HG03196 (cell line): ENCODE data around the gene TSHR.

Experiments
- ATAC-seq: cut with Tn5 transposase; IDR thresholded peaks from one replicate; pipeline ENCODE4 v1.9.1; 2021; ENCODE audit not compliant: unreplicated experiment

TSHR gene

DNA sequence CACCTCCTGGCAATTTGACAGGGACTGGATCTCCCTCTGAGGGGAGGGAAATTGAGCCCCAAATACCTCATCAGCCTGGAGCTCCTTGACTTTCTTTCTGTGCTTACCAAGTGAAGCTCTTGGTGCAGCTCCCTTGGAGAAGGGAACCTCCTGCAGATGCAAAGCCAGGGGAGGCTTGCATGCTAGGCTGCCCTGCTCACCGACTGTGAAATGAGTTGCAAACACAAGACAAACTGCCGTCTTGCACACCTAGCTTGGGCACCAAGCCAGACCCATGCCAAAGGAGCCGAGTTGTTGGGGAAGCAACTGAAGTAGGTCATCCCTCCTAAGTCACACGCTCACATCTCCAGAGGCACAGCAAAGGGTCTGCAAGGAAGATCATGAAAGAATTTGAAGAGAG lies 170.1 kb downstream of the TSHR start:
- no peak for ATAC-seq

DNA sequence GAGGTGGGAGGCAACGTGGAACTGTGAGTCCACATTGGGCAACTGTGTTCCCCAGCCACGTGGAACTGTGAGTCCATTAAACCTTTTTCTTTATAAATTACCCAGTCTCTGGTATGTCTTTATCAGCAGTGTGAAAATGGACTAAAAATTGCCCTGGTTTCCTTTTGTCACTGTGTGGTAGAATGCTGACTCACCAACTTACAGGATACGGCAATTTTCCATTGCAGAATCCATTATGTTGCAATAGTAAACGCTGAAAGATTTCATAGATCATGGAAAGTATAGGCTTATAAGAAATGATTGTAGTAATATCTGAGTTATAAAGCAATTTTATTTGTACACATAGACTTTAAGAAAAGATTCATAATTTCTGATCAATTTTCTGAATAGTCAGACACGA lies 172.4 kb downstream of the TSHR start:
- ATAC-seq: no peak

DNA sequence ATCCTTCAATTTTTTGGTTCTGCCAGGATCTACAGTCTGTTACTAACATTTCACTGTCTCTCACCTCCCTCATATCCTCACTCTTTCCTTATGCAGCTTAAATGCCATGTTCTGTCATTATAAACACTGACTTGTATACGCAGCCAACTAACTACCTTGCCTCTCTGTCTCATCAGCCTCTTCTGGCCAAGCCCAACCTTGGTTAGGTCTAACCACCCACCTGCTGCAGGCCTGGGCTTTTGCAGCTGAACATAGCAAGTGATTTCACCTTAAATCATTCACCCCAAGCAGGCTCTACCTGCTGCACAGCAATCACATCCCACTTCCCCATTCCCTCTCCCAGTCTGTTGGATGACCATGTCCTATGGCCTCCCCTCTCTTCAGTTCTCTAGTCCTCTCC lies 173.8 kb downstream of the TSHR start:
- no peak for ATAC-seq

DNA sequence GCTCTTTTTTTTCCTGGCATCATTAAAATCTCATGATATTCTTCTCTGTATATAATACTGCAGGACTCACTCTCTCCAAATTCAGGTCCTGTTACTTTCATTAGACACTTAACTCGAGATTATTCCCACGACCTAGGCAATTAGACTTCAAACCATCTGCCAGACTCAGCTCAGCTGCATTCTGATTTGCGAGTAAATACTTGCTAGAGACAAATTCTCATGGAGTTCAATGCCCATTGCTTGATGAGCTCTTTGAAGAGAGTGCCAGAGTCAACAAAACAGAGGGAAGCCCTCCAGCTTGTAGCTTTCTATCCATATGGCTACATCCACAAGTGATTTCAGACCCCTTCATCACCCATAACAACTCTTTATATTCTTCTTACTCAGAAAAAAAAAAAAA lies 177.0 kb downstream of the TSHR start:
- no peak for ATAC-seq

DNA sequence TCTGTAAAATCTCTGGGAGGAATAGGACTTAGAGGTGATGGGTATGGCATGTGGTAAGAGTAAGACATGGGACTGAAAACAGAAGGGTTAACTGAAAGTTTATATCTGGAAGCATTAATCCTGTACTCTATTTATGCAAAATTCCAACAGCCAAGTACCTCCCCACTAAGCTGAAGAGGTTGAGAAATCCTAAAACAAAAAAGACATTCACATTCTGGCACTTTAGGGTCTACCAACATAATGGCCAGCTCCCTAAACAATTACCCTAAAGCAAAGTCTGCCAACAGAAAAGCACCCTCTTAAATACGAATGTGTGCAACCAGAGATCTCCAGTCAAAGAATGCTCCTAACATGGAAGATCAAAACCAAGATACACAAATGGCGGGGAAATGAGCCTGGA lies 178.0 kb downstream of the TSHR start:
- no peak for ATAC-seq

DNA sequence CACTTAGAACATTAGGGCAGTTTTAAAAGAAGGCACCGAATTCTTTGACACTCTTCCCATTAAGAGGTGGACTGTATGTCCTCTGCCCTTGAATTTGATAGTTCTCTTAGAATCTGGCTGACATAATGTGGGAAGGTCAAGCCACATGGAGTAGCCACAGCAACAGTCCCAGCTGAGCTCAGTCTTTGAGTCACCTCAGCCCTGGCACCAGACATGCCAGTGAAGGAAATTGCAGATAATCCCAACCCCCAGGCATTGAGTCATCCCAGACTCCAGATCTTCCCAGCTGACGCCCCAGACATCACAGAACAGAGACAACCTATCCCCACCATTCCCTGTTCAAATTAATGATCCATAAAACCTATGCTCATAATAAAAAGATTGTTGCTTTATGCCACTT lies 181.9 kb downstream of the TSHR start:
- ATAC-seq: no peak

DNA sequence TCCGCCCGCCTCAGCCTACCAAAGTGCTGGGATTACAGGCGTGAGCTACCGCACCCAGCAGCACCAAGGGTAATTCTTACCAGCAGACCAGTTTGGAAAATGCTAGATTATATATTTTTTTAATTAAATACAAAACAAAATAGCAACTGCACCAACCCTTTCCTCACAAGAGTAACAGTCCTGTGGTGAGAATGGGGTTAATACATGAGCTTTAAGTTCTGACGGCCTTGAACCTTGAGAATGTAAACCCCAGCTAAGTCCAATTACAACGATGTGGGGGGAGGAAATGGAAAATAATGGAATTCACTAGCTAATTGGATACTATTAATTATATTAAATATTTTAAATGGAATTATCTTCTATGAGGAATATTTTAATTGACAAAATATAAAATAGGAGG lies 183.0 kb downstream of the TSHR start:
- ATAC-seq: no peak

DNA sequence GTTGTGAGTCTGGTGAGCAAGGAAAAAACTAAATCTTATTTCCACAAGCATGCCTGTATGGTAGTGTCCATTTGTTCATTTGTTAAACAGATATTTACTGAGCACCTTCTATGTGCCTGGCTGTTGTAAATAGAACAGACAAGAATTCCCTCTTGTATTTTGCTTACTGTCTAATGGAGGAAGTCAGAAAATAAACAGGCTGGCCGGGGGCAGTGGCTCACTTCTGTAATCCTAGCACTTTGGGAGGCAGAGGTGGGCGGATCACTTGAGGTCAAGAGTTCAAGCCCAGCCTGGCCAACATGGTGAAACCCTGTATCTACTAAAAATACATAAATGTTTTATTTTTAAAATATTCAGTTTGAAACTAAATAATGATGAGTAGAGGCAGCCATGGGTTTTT lies 186.0 kb downstream of the TSHR start:
- ATAC-seq: no peak

DNA sequence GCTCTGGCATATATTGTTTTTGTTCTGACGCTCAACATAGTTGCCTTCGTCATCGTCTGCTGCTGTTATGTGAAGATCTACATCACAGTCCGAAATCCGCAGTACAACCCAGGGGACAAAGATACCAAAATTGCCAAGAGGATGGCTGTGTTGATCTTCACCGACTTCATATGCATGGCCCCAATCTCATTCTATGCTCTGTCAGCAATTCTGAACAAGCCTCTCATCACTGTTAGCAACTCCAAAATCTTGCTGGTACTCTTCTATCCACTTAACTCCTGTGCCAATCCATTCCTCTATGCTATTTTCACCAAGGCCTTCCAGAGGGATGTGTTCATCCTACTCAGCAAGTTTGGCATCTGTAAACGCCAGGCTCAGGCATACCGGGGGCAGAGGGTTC lies 188.4 kb downstream of the TSHR start:
- no peak for ATAC-seq

DNA sequence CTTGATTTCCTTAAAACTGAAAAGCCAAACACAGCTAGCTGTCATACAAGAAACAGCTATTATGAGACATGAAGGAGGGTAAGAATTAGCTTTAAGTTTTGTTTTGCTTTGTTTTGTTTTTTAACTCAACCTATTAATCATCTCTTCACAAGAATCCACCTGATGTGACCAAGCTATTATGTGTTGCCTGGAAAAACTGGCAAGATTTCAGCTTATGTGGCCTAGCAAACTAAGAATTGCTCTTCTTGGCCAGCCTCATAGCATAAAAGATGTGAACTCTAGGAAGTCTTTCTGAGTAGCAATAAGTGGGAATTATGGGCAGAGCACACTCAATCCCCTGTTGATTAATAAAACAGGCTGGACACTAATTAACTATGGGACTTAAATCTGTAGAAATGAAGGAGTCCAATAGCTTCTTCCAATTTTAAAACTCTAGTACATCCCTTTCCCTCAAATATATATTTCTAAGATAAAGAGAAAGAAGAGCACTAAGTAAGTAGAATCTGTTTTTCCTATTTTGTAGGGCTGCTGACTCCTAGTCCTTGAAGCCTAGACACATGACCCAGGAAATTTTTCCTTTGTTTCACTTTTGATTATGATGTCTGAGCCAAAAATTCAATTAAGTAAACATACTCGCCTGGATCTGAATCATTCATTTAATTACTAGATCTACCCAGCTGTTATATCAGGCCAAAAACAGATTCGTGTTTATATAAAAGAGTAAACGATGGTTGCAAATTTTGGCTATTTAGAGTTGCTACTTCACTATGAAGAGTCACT lies 189.6 kb downstream of the TSHR start:
- no peak for ATAC-seq

DNA sequence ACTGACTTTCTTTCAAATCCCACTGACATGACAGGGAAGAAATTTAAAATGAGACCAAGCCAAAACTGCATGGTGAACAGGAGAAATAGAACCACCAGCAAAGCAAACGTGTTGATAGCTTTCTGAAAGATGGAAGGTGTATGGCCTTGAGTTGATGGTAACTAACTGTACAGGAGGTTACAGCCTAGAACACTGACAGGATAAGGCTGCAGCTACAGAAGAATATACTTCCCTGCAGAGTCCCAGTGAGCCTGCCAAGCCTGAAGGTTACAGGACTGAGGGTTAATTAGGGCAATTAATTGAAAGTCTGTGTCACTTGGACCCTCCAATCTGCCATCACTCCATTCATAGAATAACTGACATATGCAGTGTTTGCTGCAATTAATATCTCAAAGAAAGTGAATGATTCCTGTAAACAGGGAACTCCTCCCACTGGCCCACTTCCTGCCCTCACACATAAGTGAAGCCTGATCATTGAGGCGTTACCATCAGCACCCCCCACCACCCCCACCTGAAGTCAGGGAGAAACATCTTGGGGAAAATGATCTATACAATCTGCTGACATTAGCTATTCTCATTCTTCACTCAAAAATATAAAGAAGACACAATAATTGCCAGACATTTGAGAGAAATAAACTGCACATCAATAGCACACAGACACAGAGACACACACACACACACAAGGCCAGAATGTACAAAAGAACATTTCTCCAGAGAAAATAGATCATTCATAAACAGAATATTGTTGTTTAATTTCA lies 191.9 kb downstream of the TSHR start:
- ATAC-seq: peak; percentile 76

DNA sequence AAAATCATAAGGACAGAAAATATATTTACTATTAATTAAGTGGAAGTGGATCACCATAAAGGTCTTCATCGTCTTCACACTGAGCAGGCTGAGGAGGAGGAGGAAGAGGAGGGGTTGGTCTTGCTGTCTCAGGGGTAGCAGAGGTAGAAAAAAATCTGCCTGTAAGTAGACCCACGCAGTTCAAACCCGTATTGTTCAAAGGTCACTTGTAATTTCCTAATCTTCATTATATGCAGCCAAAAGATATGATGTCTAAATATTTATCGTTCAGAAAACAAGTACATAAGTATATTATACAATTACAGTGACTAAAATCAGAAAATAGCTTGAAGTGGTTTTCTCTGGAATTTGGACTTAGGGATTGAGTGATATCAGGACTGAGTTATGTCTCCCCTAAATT lies 193.2 kb downstream of the TSHR start:
- ATAC-seq: no peak

DNA sequence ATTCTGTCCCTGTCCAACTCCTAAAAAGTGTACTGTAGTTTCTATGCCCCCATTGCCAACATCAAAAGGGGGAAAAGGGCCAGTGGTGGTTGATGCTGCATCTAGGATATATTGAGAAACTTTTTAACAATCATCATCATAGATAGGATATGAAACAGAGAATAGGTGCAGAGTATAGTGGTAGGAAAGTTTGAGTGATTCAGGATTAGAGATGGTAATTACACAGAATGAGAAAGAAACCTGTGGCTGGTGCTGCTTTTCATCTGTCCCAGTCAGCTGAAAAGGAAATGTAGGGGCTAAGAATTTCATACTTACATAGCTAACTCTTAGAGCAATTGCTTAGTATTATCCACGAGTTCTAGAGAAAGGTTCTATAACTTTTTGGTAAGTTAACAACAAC lies 197.8 kb downstream of the TSHR start:
- ATAC-seq: no peak

DNA sequence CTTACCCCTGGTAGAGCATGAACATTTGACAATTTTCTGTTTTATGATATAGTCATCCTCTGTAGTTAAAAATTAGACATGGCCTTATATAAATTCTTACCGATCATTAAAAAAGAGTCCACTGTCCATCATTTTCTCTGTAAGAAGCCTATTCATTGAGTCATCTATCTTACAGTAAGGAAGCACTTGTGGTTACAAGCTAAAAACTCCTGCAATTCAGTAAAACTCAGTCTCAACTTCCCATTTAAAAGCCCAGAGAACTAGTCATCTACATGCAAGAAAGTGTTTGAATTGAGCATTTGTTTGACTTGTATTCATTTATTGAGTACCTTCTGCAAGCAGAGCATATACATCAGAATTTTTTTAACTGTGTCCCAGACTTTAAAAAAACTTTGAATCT lies 202.0 kb downstream of the TSHR start:
- no peak for ATAC-seq

DNA sequence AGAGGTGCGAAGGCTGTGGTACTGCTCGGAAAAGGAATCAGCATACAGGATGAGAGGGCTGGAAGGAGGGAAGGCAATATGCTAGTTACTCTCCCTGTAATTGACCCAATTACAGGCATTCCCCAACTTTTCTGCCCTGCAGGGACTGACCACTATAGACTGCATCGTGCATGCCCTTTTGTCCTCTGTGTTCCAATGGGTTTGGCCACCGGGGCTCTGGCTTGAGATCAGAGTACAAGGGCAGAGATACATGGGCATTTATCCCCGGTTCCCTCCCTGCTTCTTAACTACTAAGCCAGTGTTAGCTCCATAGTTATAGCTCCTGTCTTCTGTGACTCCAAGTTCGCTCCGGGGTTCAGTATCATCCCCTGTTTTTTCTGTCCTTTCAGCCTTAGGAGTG lies 205.7 kb downstream of the TSHR start:
- no peak for ATAC-seq

DNA sequence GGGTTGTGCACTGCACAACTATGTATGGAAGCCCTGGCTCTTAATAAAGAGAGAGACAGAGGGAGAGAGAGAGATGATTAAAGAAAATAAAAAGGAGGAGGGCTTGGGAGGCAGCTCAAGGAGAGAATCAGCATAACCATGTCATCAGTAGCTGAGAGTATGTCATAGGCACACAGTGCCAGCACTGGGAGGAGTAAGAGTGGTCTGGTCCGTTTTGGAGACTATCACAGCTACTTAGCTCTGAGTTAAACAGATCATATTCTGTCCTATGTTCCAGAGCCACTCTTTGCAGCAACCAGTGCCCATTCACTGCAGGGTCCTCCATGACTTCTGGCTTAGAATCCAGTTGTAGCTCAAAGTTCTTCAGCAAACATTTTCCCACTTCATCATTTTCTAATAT lies 206.3 kb downstream of the TSHR start:
- no peak for ATAC-seq

DNA sequence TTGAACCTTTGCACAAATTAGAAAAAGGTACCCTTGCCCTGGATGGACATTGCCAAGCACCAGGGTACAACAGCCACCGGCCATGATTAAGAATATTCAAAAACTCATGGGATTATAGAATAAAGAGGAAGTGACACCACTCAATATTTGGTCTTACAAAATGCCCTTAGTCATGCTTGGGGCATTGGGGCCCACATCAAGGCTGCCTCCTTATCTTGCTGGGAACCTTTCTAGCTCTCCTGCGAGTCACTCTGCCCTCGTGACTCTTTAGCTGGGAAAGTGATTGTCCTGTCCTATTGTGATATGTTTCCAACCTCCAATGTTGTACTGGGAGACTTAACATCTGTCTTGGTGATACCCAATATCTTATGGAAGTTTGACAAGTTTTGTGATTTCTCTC lies 207.5 kb downstream of the TSHR start:
- ATAC-seq: no peak

DNA sequence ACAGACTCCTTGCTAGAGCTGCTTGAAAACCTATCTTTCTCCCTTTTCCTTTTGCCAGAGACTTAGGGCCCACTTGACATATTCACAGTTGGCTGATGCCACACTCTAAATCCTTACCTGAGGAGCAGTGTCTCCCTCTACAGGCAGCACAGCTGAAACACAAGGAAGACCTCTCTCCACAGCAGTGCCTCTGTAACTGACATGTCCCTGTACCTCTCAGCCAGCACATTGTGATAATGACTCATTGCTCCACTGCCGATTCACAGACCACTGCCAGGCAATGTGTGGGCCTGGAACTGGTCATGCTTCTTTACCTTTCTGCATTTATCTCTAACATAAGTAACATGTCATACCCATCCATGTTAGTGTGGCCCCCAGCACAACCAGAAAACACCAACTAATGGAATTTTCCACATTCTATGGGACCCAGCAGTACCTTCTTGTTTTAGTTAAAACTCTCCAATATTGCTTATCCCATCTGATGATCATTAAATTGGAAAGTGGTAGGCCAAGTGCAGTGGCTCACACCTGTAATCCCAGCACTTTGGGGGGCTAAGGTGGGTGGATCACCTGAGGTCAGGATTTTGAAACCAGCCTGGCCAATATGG lies 208.8 kb downstream of the TSHR start:
- peak; percentile 93 for ATAC-seq

DNA sequence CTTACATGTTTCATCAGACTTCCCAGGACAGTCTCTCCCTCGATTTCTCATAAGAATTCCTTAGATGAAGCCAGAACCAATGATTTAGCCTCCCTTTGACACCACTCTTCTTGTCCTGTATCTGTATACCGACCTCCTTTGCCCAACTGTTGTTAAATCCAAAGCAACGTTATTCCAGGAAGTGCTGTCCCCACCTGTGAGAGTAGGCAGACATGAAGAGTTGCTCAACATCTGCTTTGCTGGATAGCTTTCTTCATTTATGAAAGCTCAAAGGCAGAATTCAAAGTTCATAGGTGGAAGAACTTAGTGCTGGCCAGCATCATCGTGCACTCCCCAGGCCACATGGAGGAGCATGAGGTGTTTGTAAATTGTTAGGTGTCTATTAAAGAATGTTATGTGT lies 209.8 kb downstream of the TSHR start:
- ATAC-seq: no peak

DNA sequence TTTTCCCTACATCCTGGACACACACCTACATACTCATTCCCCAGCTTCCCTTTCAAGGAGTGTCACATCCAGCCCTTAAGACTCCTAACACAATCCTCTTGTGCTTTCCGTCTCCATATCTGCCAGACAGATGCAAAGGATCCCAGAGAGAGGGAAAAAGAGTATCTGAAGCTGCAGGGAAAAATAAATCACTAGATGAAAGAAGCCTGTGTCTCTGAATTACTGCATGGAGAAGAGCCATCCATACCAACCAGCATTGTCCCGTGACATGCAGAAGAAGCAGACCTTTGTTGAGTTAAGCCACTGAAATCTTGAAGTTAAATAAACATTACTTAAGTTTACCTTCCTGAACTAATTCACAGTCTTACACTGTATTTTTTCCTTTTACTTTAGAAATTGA lies 210.7 kb downstream of the TSHR start:
- no peak for ATAC-seq

DNA sequence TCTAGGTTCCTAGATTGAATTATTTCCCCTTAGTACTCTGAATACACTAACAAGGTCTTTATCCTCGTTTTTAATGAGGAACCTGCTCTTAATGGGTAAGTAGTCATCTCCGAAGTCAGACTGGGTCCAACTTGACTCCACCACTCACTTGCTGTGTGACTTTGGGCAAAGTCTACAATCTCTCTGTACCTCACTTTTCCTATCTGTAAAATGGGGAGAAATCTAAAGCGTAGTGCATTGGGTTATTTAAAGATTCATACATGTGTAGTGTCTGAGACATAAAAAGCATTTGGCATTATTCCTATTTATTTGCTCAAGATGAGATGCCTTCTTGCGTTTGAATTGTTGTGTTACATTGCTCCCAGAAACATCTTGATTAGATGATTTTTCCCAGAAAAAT lies 213.8 kb downstream of the TSHR start:
- no peak for ATAC-seq

DNA sequence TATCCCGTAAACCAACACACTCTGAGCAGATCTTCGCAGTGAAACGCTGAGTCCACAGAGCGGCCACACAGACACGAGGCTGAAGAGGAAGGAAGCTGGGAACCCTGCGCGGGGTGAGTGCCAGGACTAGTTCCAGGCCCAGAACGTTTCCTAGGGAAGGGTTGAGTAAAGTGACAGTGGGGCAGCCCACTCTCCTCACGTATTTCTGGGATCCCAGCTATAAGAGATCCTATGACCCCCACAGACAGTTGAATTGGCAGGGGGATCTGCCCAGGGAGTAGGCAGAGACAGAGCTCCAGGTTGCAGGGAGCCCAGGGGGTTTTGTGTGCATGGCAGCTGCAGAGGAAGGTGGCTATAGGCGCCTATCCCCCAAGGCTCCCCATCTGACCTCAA lies 214.3 kb downstream of the TSHR start:
- peak; percentile 21 for ATAC-seq
